Upper lobe of left lung (tissue), 4 donors: ENCODE measurements around the gene FOXB2.

Source experiments
- CTCF ChIP-seq, 6 experiments: fragments of 450-650 bp in 4 of 6; fragments of 200-600 bp in 2 of 6; sonication (generic) in 2 of 6; IDR thresholded peaks; one replicate each; pipeline ENCODE4 v1.5.1; 2016 to 2019; ENCODE audit warnings: antibody characterized with exemption in 6 of 6
- EP300 ChIP-seq, 4 donors: sonication (generic); formaldehyde crosslinking; IDR thresholded peaks; one replicate each; pipeline ENCODE4 v1.5.1; 2017; ENCODE audit warnings: antibody characterized with exemption in 4 of 4, control low read depth in 2 of 4
- POLR2A ChIP-seq, 4 donors: fragments of 450-650 bp; IDR thresholded peaks; one replicate each; pipeline ENCODE4 v1.5.1; 2016 to 2017; ENCODE audit warnings: antibody characterized with exemption in 4 of 4, mild to moderate bottlenecking in 2 of 4

GRCh38 chr9:77005216-77005615 lies 14.2 kb upstream of the FOXB2 start:
- TF ChIP-seq POLR2A (IDR thresholded peaks at IDR 0.05) (no peak), CTCF (IDR thresholded peaks at IDR 0.05) (no peak), EP300 (IDR thresholded peaks at IDR 0.05) (no peak)
